Adrenal gland (tissue), 5 donors: Measurements from ENCODE around the gene TMEM256.

ENCODE experiments used
- POLR2A ChIP-seq, 2 donors: fragments of 450-650 bp; IDR thresholded peaks; one replicate each; pipeline ENCODE4 v1.6.1; 2017; ENCODE audit warnings: antibody characterized with exemption in 2 of 2, mild to moderate bottlenecking in 2 of 2, moderate library complexity in 1 of 2
- TF ChIP-seq, protein P1 (sequence below), 6 experiments: fragments of 450-650 bp in 4 of 6; fragments of 200-600 bp in 2 of 6; sonication (generic) in 1 of 6; IDR thresholded peaks; 1 replicate in 5 of 6; 2 replicates in 1 of 6; pipeline versions ENCODE4 v1.5.1 to v1.8.0; 2016 to 2021; ENCODE audit warnings: antibody characterized with exemption in 6 of 6, mild to moderate bottlenecking in 2 of 6, moderate library complexity in 1 of 6
- donor health status: DM: no; HTN: no; CAD: no.

DNA sequence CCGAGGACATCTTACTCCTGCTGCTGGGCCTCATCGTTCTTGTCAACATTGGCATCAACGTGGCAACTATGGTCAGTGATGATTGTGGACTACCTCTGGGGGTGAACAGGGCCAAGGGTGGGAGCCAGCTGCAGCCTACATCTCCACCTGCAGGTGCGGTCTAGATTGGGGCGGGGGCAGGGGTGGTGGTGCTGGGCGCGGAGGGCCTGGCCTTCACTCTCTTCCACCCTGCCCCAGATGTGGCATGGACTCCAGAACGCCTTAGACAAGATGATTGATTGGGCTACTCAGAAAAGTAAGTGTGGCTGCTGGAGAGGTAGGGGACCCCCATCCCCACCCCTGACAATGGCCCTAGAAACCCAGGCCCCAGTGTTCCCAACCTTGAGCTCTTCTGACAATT lies 21.9 kb upstream of the TMEM256 start:
- TF ChIP-seq, protein P1, sequence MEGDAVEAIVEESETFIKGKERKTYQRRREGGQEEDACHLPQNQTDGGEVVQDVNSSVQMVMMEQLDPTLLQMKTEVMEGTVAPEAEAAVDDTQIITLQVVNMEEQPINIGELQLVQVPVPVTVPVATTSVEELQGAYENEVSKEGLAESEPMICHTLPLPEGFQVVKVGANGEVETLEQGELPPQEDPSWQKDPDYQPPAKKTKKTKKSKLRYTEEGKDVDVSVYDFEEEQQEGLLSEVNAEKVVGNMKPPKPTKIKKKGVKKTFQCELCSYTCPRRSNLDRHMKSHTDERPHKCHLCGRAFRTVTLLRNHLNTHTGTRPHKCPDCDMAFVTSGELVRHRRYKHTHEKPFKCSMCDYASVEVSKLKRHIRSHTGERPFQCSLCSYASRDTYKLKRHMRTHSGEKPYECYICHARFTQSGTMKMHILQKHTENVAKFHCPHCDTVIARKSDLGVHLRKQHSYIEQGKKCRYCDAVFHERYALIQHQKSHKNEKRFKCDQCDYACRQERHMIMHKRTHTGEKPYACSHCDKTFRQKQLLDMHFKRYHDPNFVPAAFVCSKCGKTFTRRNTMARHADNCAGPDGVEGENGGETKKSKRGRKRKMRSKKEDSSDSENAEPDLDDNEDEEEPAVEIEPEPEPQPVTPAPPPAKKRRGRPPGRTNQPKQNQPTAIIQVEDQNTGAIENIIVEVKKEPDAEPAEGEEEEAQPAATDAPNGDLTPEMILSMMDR (IDR thresholded peaks at IDR 0.05): no peak
- no peak for TF ChIP-seq POLR2A (IDR thresholded peaks at IDR 0.05)
